GM18507 (cell line): ENCODE measurements around the gene PSTK.

Experiments used
- DNase-seq: peaks from one replicate; pipeline ENCODE4 v3.0.0; 2011; ENCODE audit warnings: low read depth; ENCODE audit not compliant: insufficient read length; ENCODE audit errors: extremely low spot score
- FAIRE-seq: peaks from 2 replicates; lab custom pipeline; 2011; peaks lifted over from hg19 to GRCh38; lab: Jason Lieb, UNC

The PSTK gene

DNA sequence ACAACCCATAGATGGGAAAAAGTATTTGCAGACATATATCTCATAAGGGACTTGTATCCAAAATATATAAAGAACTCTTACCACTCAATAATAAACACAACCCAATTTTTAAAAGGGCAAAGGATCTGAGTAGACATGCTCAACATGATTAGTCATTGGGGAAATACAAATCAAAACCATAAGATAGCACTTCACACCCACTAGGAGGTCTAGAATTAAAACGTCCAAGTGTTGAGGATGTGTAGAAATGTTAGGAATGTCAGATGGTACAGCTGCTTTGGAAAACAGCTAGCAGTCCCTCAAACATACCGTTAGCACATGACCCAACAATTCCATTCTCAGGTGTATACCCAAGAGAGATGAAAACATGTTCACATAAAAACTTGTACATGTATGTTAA, 8.3 kb downstream of the PSTK start:
- no peak for DNase-seq
- FAIRE-seq = no peak

DNA sequence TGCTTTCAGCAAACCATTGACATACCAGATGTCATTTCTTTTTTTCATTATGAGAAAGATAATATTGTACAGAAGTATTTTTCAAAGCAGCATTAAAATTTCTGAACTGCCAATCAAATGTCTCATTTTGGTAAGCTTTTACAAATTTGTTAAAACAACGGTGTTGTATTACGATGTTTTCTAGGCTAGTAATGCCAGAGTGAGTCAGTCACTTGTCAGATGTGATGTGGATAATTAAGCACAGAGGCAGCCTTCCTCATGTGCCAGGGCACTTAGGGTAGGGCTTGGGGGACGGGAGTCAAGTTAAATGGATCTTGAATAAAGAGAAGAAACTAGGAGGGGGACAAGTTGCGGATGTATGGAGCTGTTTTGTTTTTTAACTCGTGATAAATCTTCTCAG, 10.1 kb downstream of the PSTK start:
- no peak for DNase-seq

DNA sequence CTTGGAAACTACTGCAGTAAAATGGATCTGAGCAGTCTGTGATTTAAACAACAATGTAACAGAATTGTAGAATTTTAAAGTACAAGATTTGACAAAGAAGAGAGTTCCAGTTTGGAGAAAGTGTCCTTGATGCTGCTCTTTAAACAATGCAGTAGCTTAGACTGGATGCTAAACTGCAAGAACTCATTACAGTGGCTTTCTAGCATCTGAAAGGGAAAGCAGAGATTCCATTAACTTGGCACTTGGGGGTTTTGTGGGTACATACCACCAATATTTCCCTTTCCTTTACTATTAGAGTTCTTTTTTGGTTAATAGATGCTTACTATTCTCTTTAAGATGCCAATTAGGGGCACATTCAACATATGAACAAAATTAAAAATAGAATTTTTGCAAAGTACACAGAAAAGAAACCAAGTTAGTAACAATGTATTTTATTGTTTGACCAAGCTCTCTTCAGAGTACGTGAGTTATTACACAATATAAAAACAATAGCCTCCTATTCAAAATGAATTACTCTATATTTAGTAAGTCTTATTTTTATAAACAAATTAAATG, 11.9 kb downstream of the PSTK start:
- DNase-seq (no peak), FAIRE-seq (no peak)

More for the DNA sequence above, 10.1 kb downstream of the PSTK start:
- FAIRE-seq = no peak

DNA sequence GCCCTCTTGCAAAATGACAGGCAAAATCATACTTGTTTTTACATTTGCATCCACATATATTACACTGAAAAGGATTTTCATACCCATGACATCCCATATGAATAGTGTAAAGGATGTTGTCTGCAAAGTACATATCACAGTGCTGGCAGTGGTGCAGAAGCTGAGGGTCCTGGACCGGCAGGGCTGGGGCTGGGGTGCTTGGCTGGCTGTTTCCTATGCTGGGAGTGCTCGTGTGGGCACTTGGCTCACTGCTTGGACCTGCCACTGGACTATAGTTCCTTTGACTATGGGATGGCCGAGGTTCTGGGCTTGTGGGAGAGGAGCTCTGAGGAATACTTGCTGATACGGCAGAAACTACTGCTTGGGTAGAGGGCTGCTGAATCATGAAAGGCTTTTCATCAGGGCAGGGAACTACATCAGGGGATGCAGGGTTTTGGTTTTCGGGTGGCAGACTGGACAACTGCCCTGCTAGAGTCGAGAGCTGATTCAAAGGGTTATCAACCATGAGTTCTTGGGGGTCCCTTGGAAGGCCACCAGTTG, 13.7 kb downstream of the PSTK start:
- DNase-seq (no peak), FAIRE-seq (no peak)

DNA sequence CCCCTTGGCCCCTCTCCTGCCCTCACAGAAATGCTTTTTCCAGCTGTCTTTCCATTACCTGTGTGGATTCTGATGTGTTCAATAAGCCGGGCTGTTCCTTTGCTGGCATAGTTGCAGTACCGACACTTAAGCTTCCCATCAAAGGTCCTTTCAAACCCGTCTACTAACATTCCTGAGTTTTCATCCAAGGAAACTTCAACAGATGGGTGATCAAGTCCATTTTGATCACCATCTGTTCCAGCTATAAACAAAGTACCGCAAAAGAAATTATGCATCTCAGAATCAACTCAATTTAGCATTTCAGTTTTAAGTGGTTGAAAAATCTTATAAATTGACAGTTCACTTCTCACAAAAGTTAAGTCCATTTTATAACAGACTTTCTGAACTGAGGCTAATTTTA, 15.7 kb downstream of the PSTK start:
- FAIRE-seq (no peak), DNase-seq (no peak)

DNA sequence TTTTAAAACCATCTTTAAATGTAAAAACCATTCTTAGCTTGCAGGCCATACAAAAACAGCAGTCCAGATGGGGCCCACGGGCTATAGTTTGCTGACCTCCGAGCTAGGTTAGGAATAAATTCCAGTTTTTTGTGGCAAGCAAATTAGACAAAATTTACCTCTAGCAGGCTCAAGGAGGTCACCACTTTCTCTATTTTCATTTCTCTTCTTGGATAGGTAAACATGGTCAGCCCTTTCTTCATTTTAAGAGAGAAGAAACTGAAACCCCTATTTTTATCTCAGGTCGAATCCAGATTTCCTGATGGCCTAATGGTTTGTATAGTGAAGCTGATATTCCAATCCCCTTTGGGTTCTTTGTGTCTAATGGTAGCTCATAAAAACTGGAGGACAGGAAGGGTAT, 17.7 kb downstream of the PSTK start:
- FAIRE-seq (peak; percentile 48), DNase-seq (no peak)

DNA sequence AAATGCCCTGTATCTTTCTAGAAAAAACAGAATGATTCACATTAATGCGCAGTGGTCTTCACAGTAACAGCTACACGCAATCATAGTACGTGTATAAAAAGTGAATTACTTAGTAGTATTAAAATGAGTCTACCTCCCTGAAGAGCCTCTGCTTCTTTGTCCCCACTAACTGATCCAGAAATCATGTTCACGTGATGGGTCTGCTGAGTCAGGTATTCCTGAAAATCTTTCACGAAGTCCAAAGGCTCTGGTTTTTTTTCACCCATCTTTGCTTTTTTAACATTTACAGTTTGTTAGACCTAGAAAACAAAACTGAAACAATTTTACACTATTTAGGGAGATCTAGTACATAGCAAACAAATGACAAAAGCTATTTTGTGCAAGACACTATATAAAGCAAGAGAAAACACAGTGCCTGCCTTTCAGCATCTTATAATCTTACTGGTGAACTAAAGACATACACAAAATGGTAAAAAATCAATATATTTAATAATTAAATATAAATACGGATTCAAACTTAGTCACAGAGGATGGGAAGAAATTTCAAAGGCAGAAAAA, 18.2 kb downstream of the PSTK start:
- no peak for FAIRE-seq

DNA sequence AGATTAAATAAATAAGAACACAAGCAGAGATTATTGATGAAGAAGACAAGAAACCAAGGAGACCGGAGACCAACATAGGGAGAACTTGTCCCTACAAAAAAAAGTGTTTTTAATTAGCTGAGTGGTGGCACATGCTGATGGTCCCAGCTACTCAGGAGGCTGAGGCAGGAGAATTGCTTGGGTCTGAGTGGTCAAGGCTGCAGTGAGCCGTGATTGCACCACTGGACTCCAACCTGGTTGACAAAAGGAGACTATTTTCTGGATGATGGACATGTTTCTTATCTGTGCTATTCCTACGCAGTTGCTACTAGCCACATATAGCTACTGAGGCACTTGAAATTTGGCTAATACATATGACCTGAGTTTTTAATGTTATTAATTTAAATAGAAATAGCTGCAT, 18.7 kb downstream of the PSTK start:
- DNase-seq (no peak), FAIRE-seq (no peak)

More for the DNA sequence above, 18.2 kb downstream of the PSTK start:
- no peak for DNase-seq

DNA sequence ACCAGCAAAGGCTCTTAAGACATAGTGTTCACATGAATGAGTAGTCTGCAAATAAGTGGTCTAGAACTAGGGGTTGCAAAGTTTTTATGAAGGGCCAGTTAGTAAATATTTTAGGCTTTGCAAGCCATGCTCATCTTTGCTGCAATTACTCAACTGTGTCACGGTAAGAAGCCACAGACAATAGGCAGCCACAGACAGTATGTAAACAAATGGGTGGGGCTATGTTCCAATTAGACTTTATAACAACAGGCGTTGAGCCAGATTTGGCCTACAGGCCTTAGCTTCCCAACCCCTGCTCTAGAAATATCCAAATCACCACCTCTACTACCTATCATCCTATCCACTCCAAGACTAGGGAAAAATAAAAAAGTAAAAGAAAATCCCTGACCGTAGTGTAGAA, 19.1 kb downstream of the PSTK start:
- DNase-seq (no peak), FAIRE-seq (no peak)

DNA sequence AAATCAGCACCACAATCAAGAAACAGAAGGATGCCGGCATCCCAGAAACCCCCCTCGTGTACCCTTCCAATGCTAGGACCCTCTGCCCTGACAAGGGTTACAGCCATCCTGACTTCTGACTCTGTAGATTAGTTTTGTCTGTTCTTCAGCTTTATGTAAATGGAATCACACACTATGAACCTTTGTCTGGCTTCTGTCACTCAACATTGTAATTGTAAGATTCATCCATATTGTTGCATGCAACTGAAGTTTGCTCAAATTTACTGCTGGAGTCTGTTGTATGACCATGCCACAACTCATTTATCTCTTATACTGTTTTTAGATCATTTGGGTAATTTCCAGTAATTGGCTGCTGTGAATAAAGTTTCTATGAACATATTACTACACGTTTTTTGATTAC, 20.0 kb downstream of the PSTK start:
- DNase-seq (no peak), FAIRE-seq (no peak)

DNA sequence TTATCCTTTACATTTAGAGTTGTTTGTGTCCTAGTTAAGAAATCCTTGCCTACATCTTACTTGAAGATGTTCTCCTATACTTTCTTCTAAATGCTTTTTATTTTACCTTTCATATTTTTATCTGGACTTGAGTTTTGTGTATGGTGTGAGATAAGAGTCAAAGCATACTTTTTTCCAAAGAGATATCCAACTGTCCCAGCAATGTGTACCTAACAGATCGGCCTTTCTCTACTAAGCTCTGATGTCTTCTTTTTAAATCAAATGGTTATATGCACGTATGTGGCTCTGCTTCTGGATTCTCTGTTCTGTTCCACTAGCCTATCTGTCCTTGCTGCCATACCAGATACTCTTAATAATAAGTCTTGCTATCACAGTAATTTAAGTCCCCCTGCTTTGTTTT, 21.2 kb downstream of the PSTK start:
- no peak for FAIRE-seq

DNA sequence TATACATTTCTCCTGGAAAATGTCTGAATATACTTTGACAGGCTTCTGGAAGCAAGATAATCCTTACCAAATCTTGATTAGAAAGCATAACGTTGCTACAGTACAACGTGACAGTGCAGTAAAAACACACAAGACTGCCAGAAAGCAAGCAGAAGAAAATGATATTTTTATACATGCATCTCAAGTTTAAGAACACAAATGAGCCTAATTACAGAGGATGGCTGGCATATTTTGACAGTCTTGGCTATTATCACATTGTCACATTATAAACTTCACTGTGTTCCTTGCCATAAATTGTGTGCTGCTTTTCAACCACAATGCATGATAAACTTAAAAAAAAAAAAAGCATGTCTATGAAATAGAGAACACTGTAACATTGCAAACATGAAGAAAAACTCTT, 24.1 kb downstream of the PSTK start:
- DNase-seq (no peak), FAIRE-seq (no peak)

More for the DNA sequence above, 21.2 kb downstream of the PSTK start:
- no peak for DNase-seq

DNA sequence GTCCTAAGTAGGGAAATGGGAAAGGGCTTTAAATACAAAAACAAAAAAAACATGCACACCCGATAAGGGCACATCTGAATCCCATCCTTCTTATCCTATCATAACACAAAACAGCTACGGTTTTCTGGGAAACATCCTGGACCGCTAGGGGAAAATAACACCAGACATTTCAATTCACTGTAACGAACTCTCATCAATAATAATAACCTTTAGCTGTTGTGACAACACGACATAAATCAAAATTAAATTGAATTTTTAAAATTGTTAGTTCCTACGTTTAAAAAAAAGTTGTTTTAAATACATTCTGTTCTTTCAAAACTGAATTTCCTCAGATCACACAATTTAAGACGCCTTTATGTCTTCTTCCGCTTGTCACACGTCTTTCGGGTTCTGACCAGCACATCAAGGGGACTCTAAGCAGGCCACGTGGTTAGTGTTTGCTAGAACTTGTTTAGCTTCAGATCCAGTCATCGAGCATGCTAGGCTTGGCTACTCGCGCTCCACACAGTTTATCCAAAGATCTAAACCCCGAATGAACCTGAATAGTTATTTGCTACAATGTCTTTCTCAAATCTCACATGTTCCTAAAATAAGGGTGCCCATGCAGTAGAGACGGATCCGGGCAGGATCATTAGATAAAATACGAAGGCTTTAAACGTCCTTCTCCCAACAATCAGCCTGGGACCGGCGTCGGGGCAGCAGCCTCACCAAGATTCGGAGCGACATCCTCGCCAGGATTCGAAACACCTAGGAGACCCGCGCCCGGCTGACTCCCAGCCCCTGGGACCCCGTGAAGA, 27.6 kb downstream of the PSTK start:
- DNase-seq (peak; percentile 15), FAIRE-seq (peak; percentile 81)

DNA sequence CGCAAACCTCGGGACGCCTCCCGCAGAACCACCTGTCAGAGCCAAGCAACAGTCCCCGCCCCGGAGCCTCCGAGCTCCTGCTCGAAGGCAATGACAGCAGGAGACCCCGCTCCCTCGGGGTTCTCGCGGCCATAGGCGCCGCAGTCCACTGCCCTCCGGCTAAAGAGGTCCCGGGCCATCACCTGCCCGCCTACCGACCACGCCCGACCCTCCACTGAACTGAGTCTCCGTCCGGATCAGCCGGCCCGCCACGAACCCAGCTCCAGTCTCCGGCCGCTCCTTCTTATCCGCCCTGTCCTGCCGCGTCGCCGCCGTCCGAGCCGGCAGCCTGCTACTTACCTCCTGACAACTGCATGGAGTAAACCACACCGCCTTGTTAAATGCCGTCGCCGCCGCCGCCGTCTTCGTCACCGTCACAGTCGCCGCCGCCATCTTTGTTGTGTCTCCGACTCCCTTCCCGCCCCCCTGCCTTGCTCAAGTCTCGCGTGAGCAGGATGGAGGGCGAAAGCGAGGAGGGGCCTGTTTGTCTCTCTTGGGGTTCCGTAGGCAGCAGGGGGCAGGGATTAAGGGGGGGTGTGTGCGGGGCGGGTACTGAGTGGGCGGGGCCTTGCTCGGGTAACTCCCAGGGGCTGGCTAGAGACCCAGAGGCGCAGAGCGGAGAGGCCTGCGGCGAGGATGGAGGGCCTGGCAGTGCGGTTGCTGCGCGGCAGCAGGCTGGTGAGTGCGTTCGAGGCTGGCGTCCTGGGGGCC, 28.3 kb downstream of the PSTK start, which contains the start of the genes ACADSB and IKZF5:
Gene ACADSB, plus strand, starts transcription at position 652 of the 750 bp plus-strand sequence. Its CDS starts 24 bp downstream, at position 676.
Gene IKZF5, minus strand, starts transcription at position 441 of the 750 bp plus-strand sequence. CDS start 10,170 bp downstream, outside the sequence.
- FAIRE-seq (peak; percentile 99), DNase-seq (peak; percentile 99)

DNA sequence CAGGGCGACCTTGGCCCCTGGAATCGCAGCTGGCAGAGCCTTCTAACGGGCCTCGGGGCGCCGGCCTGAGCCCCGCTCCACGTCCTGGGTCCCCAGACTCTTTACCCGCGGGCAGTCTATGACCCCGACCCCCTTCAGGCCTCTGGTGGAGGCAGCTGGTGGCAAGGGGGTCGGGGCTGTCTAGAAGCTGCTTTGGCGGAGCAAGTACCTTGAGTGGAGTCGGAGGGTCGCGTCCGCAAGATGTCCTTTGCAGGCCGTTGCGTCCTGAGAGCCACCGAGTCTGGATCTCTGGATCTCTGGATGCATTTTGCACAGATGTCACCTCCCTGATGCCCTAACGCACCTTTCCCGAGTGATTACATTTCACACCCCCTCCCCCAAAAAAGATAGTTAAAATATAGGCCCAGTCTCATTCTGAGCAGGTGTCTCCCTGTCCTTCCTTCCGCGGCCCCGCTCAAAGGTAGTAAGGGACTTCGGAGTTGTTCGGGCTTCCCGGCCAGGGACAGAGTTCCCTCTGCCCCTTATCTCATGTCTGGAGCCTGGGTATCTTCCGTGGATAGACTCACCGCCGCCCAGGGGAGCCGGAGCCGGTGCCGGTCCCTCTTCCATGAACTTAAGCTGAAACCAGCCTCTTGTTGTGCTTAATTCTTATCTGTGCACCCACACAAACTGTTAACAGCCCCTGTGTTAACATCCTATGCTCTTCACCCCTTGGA, 29.1 kb downstream of the PSTK start:
- FAIRE-seq (no peak), DNase-seq (peak; percentile 4)

DNA sequence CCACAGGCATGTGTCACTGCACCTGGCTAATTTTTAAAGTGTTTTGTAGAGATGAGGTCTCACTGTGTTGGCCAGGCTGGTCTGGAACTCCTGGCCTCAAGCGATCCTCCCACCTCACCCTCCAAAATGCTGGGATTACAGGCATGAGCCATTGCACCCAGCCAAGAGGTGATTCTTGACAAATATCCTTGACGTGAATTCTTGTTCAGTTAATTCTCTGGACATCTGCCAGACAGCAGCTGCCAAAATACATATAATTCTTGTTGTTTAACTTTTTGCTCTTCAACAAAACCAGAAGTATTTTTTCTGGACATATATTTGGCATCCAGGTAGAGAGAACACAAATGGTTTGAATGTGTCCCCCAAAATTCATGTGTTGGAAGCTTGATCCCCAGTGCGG, 31.8 kb downstream of the PSTK start:
- FAIRE-seq = no peak
- DNase-seq = no peak

DNA sequence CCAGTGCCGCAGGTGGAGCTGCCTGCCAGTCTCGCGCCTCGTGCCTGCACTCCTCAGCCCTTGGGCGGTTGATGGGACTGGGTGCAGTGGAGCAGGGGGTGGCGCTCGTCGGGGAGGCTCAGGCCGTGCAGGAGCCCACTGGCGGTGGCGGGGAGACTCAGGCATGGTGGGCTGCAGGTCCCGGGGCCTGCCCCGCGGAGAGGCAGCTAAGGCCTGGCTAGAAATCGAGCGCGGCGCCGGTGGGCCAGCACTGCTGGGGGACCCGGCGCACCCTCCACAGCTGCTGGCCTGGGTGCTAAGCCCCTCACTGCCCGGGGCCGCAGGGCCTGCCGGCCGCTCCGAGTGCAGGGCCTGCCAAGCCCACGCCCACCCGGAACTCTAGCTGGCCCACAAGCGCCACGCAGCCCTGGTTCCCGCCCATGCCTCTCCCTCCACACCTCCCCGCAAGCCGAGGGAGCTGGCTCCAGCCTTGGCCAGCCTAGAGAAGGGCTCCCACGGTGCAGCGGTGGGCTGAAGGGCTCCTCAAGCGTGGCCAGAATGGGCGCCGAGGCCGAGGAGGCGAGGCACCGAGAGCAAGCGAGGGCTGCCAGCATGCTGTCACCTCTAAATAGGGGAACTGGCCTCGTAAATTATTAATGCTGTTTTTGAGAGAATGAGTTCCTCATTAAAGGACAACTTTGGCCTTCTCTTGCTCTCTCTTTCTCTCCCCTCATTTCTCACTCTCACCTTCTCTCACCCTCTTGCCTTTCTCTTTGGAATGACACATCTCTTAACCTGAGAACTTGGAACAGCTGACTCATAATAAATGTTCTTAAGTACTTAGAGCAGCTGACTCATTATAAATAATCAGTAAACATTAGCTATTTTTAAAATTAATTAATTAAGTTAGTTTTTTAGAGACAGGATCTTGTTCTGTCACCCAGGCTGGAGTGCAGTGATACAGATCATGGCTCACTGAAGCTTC, 33.5 kb downstream of the PSTK start:
- no peak for DNase-seq

DNA sequence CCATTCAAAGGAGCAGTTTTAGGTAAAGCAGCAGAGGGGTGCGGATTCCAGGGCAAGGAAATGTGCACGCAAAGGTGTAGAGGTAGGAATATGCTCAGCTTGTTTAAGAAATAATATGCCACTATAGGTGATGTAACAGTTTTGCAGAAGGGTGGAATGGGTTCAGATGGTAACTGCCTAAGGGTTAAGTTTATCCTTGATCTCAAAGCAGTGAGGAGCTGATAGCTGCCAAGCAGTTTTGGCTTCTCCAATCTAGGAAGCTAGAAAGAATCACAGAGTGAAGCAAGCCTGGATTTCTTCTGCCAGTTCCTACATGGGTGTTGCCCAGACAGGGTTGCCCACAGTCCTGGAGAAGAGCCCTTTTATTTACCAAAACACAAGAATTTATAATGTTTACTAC, 34.6 kb downstream of the PSTK start:
- no peak for FAIRE-seq
- DNase-seq = no peak

More for the DNA sequence above, 33.5 kb downstream of the PSTK start:
- no peak for FAIRE-seq
